T-helper 17 cell (primary cell): ENCODE measurements around the gene MLIP. TPM values are rescaled to one million over a fixed set of nuclear protein-coding genes. Genes with fewer than 3 reads are reported as not detected.
"Not testable (repeated sequence)": the region's sequence is repeated elsewhere in the genome, so short reads cannot be mapped to it uniquely, and the experiment has no call there.

Experiments used
- ATAC-seq: fragments of 150-1000 bp; cut with Tn5 transposase; 2 replicates; pipeline ENCODE4 v1.10.0; 2021; ENCODE audit warnings: mild to moderate bottlenecking, moderate library complexity
- DNase-seq, 3 donors: peaks; one replicate each; pipeline versions ENCODE4 v3.0.0 to v3.0.0-alpha.2; 2020 to 2021
- H3K9me3 ChIP-seq: one replicate; pipeline ENCODE4 v1.7.0; 2013; ENCODE audit warnings: low read length, mild to moderate bottlenecking; ENCODE audit not compliant: control insufficient read depth, poor library complexity, severe bottlenecking
- H3K27ac Mint-ChIP-seq: one replicate; pipeline ENCODE4 v1.8.0; 2022; ENCODE audit warnings: mild to moderate bottlenecking, moderate library complexity, mixed read lengths
- H3K27me3 Mint-ChIP-seq: one replicate; pipeline ENCODE4 v1.8.0; 2022; ENCODE audit warnings: mixed read lengths
- H3K36me3 Mint-ChIP-seq: one replicate; pipeline ENCODE4 v1.8.0; 2022; ENCODE audit warnings: low read depth, mixed read lengths
- H3K4me1 Mint-ChIP-seq: one replicate; pipeline ENCODE4 v1.8.0; 2022; ENCODE audit warnings: mild to moderate bottlenecking, mixed read lengths
- H3K4me3 Mint-ChIP-seq: one replicate; pipeline ENCODE4 v1.8.0; 2022; ENCODE audit warnings: mild to moderate bottlenecking, moderate library complexity, mixed read lengths
- total RNA-seq, 4 donors: library from RNA in 2 of 4; stranded (reverse) in 2 of 4; gene quantifications; one replicate each; pipeline ENCODE4 v1.2.3 and lab custom pipeline; 2022 to 2026

MLIP gene
- total RNA-seq, 2 donors from 2014 or later = not detected

- no peak overlapping the region for H3K4me3 Mint-ChIP-seq
- no peak overlapping the region for H3K27ac Mint-ChIP-seq
- H3K27me3 Mint-ChIP-seq = no peaks in the 10 kb centered on the region
- H3K4me1 Mint-ChIP-seq = no peaks in the 10 kb centered on the region
- H3K9me3 ChIP-seq = no peaks in the 10 kb centered on the region
- DNase-seq = no peak
- no peak for ATAC-seq
- H3K36me3 Mint-ChIP-seq = no peaks in the 10 kb centered on the region
Measured at GRCh38 chr6:54193560-54193959, 82.3 kb downstream of the MLIP start.

DNA sequence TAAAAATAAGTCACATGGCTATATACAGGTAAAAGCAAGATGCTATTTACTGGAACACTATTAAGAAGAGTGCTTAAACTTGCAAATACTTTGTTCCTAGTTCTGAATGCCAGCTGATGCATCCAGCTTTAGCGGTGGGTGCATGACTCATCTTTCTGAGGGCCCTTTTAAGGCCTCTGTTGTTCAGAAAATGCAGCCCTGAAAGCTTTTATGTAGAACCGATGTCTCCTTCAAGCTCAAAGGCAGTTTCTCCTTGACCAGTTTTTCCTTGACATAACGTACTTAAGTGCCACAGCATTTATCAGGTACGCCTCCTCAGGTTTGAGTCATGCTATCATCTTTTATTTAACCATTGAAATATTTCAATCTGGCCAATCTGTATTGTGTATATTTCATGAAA is 82.8 kb downstream of the MLIP start:
- no peak overlapping the region for H3K4me3 Mint-ChIP-seq
- DNase-seq (no peak), ATAC-seq (no peak)
- no peak overlapping the region for H3K27ac Mint-ChIP-seq
- H3K27me3 Mint-ChIP-seq = no peaks in the 10 kb centered on the region
- H3K36me3 Mint-ChIP-seq = no peaks in the 10 kb centered on the region
- no peaks in the 10 kb centered on the region for H3K9me3 ChIP-seq
- H3K4me1 Mint-ChIP-seq = no peaks in the 10 kb centered on the region

DNA sequence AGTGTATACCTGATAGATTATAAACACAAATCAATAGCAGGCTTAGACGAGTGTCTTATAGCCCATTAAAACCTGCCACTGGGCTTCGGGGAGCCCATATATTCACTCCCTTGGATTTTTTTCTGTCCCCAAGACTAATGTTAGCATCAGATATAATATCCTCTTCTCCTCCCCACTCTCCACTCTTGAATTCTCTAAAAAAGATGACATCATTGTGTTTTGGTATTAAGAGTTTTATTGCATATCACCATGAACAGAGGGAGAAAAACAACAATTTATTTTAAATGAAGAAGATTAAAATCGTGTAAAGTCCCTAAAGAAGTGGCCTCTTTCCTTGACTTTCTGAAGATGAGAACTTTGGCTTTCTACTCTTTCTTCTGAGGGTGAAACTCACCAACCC is 84.4 kb downstream of the MLIP start:
- no peak for DNase-seq
- Mint-ChIP-seq H3K27me3 (no peaks in the 10 kb centered on the region), H3K4me3 (no peak overlapping the region), H3K27ac (no peak overlapping the region), H3K36me3 (no peaks in the 10 kb centered on the region), H3K4me1 (no peaks in the 10 kb centered on the region)
- no peaks in the 10 kb centered on the region for H3K9me3 ChIP-seq
- no peak for ATAC-seq

GRCh38 chr6:54196905-54197304 is 85.7 kb downstream of the MLIP start:
- no peaks in the 10 kb centered on the region for H3K36me3 Mint-ChIP-seq
- no peak for DNase-seq
- no peaks in the 10 kb centered on the region for H3K4me1 Mint-ChIP-seq
- no peak overlapping the region for H3K27ac Mint-ChIP-seq
- no peak for ATAC-seq
- no peak overlapping the region for H3K4me3 Mint-ChIP-seq
- no peaks in the 10 kb centered on the region for H3K9me3 ChIP-seq
- no peaks in the 10 kb centered on the region for H3K27me3 Mint-ChIP-seq

DNA sequence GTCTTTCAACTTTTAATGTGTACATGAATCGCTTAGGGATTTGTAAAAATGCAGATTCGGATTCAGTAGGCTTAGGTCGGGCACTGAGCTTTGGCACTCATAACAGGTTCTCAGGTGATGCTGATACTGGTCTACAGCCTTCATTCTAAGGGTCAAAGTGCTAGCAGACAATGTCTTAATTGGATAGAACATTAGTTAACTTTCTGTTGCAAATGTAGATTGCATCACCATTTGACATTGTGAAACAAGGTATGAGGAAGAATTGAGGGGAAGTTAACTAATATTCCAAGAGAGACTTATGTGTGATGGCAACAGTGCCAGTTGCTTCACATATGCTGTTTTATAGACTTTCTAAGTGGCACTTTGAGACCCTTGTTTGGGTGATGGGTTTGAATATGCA is 86.9 kb downstream of the MLIP start:
- no peak overlapping the region for H3K4me3 Mint-ChIP-seq
- H3K36me3 Mint-ChIP-seq = no peaks in the 10 kb centered on the region
- no peaks in the 10 kb centered on the region for H3K4me1 Mint-ChIP-seq
- no peaks in the 10 kb centered on the region for H3K27me3 Mint-ChIP-seq
- DNase-seq (no peak), ATAC-seq (no peak)
- no peaks in the 10 kb centered on the region for H3K9me3 ChIP-seq
- H3K27ac Mint-ChIP-seq = no peak overlapping the region

DNA sequence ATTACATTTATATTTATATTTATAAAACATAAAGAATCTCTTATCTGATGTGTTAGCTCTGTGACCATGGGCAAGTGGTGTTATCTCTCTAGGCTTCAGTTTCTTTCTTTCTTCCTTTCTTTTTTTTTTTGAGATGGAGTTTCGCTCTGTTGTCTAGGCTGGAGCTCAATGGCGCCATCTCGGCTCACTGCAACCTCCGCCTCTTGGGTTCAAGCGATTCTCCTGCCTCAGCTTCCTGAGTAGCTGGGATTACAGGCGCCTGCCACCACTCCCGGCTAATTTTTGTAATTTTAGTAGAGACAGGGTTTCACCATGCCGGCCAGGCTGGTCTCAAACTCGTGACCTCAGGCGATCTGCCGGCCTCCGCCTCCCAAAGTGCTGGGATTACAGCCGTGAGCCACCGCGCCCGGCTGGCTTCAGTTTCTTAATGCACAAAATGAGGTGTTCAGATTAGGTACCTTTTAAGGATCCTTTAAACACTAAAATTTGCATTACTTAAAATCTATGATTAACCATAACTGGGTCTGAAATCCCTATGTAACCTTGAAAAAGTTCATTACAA is 92.3 kb downstream of the MLIP start:
- ATAC-seq, H3K9me3 ChIP-seq, DNase-seq, H3K4me1 Mint-ChIP-seq, H3K27me3 Mint-ChIP-seq, H3K36me3 Mint-ChIP-seq, H3K4me3 Mint-ChIP-seq, H3K27ac Mint-ChIP-seq: not testable (repeated sequence)

DNA sequence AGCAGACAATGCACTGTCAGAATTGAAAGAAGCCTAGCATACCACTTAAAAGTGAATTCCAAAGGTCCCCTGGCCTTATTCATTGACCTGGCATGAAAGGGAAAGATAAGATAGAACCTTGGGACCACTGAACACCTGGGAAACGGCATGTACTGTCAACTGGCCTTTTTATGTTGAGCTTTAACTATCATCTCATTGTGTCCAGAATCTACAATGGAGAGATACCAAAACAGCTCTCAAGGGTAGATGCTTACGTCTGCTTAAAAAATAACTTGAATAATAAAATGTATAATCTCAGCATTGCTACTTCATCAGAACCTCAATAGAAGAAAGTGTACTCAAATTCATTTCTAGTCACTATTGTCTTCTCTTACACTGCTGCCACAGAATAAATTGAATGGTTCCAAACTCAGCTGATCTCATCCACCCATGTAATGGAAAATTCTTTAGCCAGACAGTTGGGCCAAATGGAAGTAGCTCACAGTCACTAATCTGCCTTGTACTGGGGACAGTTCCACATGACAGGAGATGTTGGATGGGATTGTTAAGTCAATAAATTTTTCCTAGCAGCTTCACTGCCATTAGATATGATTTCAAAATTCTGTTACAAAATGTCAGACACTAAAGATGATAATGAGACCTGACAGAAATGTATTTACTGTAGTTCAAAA is 93.8 kb downstream of the MLIP start:
- no peak for ATAC-seq
- no peak overlapping the region for H3K27ac Mint-ChIP-seq
- H3K36me3 Mint-ChIP-seq = no peaks in the 10 kb centered on the region
- H3K4me3 Mint-ChIP-seq = no peak overlapping the region
- no peaks in the 10 kb centered on the region for H3K27me3 Mint-ChIP-seq
- H3K4me1 Mint-ChIP-seq = no peaks in the 10 kb centered on the region
- no peaks in the 10 kb centered on the region for H3K9me3 ChIP-seq
- DNase-seq = no peak

GRCh38 chr6:54206510-54206909 is 95.3 kb downstream of the MLIP start:
- no peak for ATAC-seq
- no peaks in the 10 kb centered on the region for H3K9me3 ChIP-seq
- Mint-ChIP-seq H3K4me3 (no peak overlapping the region), H3K36me3 (no peaks in the 10 kb centered on the region), H3K4me1 (no peaks in the 10 kb centered on the region), H3K27me3 (no peaks in the 10 kb centered on the region), H3K27ac (no peak overlapping the region)
- DNase-seq = no peak

GRCh38 chr6:54209983-54210382 is 98.7 kb downstream of the MLIP start:
- not testable (repeated sequence) for H3K9me3 ChIP-seq, ATAC-seq, H3K4me1 Mint-ChIP-seq, H3K36me3 Mint-ChIP-seq, H3K27me3 Mint-ChIP-seq, H3K27ac Mint-ChIP-seq, DNase-seq, H3K4me3 Mint-ChIP-seq

- Mint-ChIP-seq H3K27me3 (no peaks in the 10 kb centered on the region), H3K4me3 (no peak overlapping the region), H3K27ac (no peak overlapping the region), H3K4me1 (no peaks in the 10 kb centered on the region), H3K36me3 (no peaks in the 10 kb centered on the region)
- ATAC-seq (no peak), DNase-seq (no peak)
- H3K9me3 ChIP-seq = no peaks in the 10 kb centered on the region
Measured at GRCh38 chr6:54214286-54214685, 103.0 kb downstream of the MLIP start.

DNA sequence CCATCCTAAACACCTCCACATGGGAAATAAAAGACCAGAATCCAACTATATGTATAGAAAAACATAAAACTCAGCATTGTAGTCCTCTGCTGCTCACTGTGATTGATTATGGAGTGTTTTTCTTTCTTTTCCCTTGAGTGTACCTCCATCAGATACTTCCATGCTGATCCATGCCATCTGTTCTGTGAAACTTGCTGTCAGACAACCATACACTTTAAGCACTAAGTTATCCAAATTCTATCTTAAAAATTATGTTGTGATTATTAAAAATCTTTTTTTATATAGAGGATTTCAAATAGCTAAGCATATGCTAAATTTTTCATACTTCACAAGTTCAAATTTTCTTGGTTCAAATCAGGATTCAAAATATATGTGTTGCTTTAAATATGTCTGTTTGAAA is 105.1 kb downstream of the MLIP start:
- H3K9me3 ChIP-seq = no peaks in the 10 kb centered on the region
- Mint-ChIP-seq H3K36me3 (no peaks in the 10 kb centered on the region), H3K27me3 (no peaks in the 10 kb centered on the region), H3K27ac (no peak overlapping the region), H3K4me1 (no peaks in the 10 kb centered on the region), H3K4me3 (no peak overlapping the region)
- DNase-seq = no peak
- no peak for ATAC-seq

DNA sequence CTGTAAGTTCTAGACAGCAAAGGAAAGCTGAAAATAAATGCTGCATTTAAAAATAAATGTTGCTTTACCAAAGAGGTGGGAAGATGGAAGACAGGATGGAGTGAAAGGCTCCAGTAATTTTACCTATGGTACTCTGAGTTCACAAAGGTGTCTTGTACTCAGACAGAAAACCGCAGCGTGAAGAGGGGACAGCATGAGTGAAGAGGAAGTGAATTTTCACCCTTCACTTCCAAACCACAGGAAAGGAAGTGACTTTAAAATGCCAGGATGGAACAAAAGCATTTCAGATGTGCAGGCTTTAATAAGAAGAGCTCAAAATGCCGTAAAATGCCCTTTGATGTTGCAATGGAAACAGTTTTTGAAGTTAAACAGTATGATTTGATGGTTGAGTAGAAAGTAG is 105.8 kb downstream of the MLIP start:
- ATAC-seq = no peak
- H3K4me1 Mint-ChIP-seq = no peaks in the 10 kb centered on the region
- no peaks in the 10 kb centered on the region for H3K27me3 Mint-ChIP-seq
- no peak for DNase-seq
- H3K27ac Mint-ChIP-seq = no peak overlapping the region
- H3K36me3 Mint-ChIP-seq = no peaks in the 10 kb centered on the region
- no peak overlapping the region for H3K4me3 Mint-ChIP-seq
- H3K9me3 ChIP-seq = no peaks in the 10 kb centered on the region

- no peaks in the 10 kb centered on the region for H3K9me3 ChIP-seq
- no peak overlapping the region for H3K27ac Mint-ChIP-seq
- ATAC-seq (no peak), DNase-seq (no peak)
- no peaks in the 10 kb centered on the region for H3K36me3 Mint-ChIP-seq
- no peaks in the 10 kb centered on the region for H3K27me3 Mint-ChIP-seq
- no peaks in the 10 kb centered on the region for H3K4me1 Mint-ChIP-seq
- H3K4me3 Mint-ChIP-seq = no peak overlapping the region
Measured at GRCh38 chr6:54222217-54222616, 111.0 kb downstream of the MLIP start.

GRCh38 chr6:54232703-54233102 is 121.5 kb downstream of the MLIP start:
- Mint-ChIP-seq H3K27ac (no peak overlapping the region), H3K4me3 (no peak overlapping the region), H3K4me1 (no peaks in the 10 kb centered on the region), H3K27me3 (no peaks in the 10 kb centered on the region), H3K36me3 (no peaks in the 10 kb centered on the region)
- DNase-seq (no peak), ATAC-seq (no peak)
- H3K9me3 ChIP-seq = no peaks in the 10 kb centered on the region
